ENCODE measurements around the gene ABHD16A.

DNA sequence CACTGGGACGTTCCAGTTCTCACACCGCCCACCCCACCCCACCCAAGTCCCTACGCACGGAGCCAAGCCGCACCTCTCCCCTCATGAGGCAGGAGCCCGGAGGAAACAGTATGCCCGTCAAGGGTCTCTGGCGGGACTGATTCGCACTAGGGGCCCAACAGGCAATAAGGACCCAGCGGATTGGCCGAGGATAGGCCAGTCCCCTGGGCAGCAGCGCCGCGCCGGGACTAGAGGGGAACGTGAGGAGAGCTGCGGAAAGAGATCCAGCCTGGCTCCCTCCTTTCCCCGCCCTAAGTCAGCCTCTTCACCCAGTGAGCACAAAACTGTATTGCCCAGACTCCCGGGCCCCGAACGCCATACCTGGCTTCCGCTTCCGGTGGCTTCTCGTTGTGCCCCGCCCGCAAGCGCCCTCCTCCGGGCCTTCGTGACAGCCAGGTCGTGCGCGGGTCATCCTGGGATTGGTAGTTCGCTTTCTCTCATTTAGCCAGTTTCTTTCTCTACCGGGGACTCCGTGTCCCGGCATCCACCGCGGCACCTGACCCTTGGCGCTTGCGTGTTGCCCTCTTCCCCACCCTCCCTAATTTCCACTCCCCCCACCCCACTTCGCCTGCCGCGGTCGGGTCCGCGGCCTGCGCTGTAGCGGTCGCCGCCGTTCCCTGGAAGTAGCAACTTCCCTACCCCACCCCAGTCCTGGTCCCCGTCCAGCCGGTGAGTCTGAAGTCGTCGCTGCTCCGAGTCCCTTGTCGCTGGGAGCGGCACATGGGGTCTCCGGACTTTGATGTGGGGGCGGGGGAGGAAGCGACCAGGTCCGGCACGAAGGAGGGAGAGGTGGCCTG lies 37.4 kb downstream of the ABHD16A start, which contains the start of gene CSNK2B:
- TF ChIP-seq NFRKB (IDR thresholded peaks at IDR 0.05) (no peak), ZNF384 (IDR thresholded peaks at IDR 0.05) (no peak), FOXK2 (IDR thresholded peaks at IDR 0.05) (no peak), ELF4 (IDR thresholded peaks at IDR 0.05) (peak; percentile 81), PKNOX1 (IDR thresholded peaks at IDR 0.05) (peak; percentile 70), BHLHE40 (IDR thresholded peaks at IDR 0.05; ENCODE audit: borderline replicate concordance) (no peak), ARNT (IDR thresholded peaks at IDR 0.05) (0 out of 2 replicates have a peak, but pooled peaks have one; percentile 29), L3MBTL2 (conservative IDR thresholded peaks at IDR 0.05) (peak; percentile 62), FOXM1 (IDR thresholded peaks at IDR 0.05; ENCODE audit: borderline replicate concordance) (0 out of 2 replicates have a peak, but pooled peaks have one; percentile 17), HDGF (IDR thresholded peaks at IDR 0.05; ENCODE audit: borderline replicate concordance) (no peak), FOXA1 (IDR thresholded peaks at IDR 0.05) (no peak), SUZ12 (IDR thresholded peaks at IDR 0.05) (no peak), SP1 (IDR thresholded peaks at IDR 0.05) (no peak)

Data from HEK293T (cell line).